HCT116 (cell line): ENCODE measurements around the gene ZSWIM4. TPM values are rescaled to one million over a fixed set of nuclear protein-coding genes. Genes with fewer than 3 reads are reported as not detected.

Experiments
- ATAC-seq: fragments of 200-7000 bp; cut with Tn5 transposase; 2 replicates; pipeline ENCODE4 v1.9.1; 2020; ENCODE audit warnings: mild to moderate bottlenecking, moderate library complexity
- BruUV-seq: library from RNA; stranded (reverse); fragments of 400-500 nt; replicated peaks from 2 replicates; lab custom pipeline; 2021; lab: Mats Ljungman, UMichigan
- CTCF ChIA-PET: fragments of 300-600 bp; sonication (Branson Sonifier 250); formaldehyde crosslinking; loops from one replicate; lab custom pipeline; 2021; ENCODE audit warnings: antibody characterized with exemption; lab: Charles Lee
- POLR2A ChIA-PET: fragments of 300-600, 350-600 bp; sonication (Branson Sonifier 250); formaldehyde crosslinking; loops from one replicate; lab custom pipeline; 2021; ENCODE audit warnings: antibody characterized with exemption; lab: Charles Lee
- RAD21 ChIA-PET, 2 experiments: fragments of 300-600 bp; sonication (Branson Sonifier 250); formaldehyde crosslinking; loops; one replicate each; lab custom pipeline; 2023; ENCODE audit warnings: low total read pairs in 2 of 2; ENCODE audit not compliant: uncharacterized antibody in 2 of 2, unreplicated experiment in 2 of 2, low non-redundant PET in 1 of 2; lab: Charles Lee
- DNase-seq: peaks from one replicate; pipeline ENCODE4 v3.0.0-alpha.2; 2010; ENCODE audit warnings: low read depth, low spot score
- H2AFZ ChIP-seq: fragments of 200-600 bp; shearing (Covaris generic), sonication (generic); 2 replicates; pipeline ENCODE4 v1.6.1; 2017; ENCODE audit warnings: low read depth, mixed run types, mixed read lengths, antibody characterized with exemption, low read length; ENCODE audit not compliant: poor library complexity, severe bottlenecking
- H3K27ac ChIP-seq: 2 replicates; pipeline ENCODE4 v1.5.1; 2012; ENCODE audit warnings: low read depth, low read length
- H3K27me3 ChIP-seq: fragments of 200-600 bp; sonication (generic); 2 replicates; pipeline ENCODE4 v1.6.1; 2016; ENCODE audit warnings: mixed run types, low read length, mixed read lengths; ENCODE audit not compliant: insufficient read depth
- H3K36me3 ChIP-seq, 2 experiments: fragments of 200-500 bp in 1 of 2; fragments of 200-600 bp in 1 of 2; sonication (Bioruptor generic) in 1 of 2; sonication (generic) in 1 of 2; 2 replicates each; pipeline versions ENCODE4 v1.5.1 to v1.6.1; 2014 to 2016; ENCODE audit warnings: low read length in 2 of 2, inconsistent platforms in 1 of 2, mixed read lengths in 1 of 2, mixed run types in 1 of 2; ENCODE audit not compliant: insufficient read depth in 2 of 2, control insufficient read depth in 1 of 2
- H3K4me1 ChIP-seq, 2 experiments: fragments of 200-600 bp in 1 of 2; sonication (generic) in 1 of 2; 2 replicates each; pipeline versions ENCODE4 v1.5.1 to v1.6.1; 2012 to 2017; ENCODE audit warnings: low read length in 2 of 2, inconsistent platforms in 1 of 2, mild to moderate bottlenecking in 1 of 2, mixed read lengths in 1 of 2, mixed run types in 1 of 2, moderate library complexity in 1 of 2; ENCODE audit not compliant: insufficient read depth in 2 of 2, control insufficient read depth in 1 of 2
- H3K4me2 ChIP-seq: fragments of 200-600 bp; sonication (generic); 2 replicates; pipeline ENCODE4 v1.6.1; 2017; ENCODE audit warnings: mixed run types, low read length, mixed read lengths
- H3K4me3 ChIP-seq, 2 experiments: fragments of 200-600 bp in 1 of 2; sonication (generic) in 1 of 2; replicated peaks in 1 of 2; 2 replicates each; pipeline ENCODE4 v1.5.1; 2011 to 2016; ENCODE audit warnings: low read length in 2 of 2, control low read depth in 1 of 2, low read depth in 1 of 2, mild to moderate bottlenecking in 1 of 2, mixed read lengths in 1 of 2, mixed run types in 1 of 2
- H3K79me2 ChIP-seq: fragments of 200-600 bp; sonication (generic); 2 replicates; pipeline ENCODE4 v1.6.1; 2017; ENCODE audit warnings: mild to moderate bottlenecking, mixed run types, low read length, moderate library complexity, mixed read lengths; ENCODE audit not compliant: insufficient read depth
- H3K9ac ChIP-seq: fragments of 200-600 bp; sonication (generic); 2 replicates; pipeline ENCODE4 v1.6.1; 2016; ENCODE audit warnings: low read length, mixed read lengths
- H3K9me2 ChIP-seq: fragments of 200-600 bp; sonication (generic), shearing (Covaris generic); 2 replicates; pipeline ENCODE4 v1.6.1; 2017; ENCODE audit warnings: mixed run types, mild to moderate bottlenecking, moderate library complexity; ENCODE audit not compliant: insufficient read depth
- H3K9me3 ChIP-seq, 2 experiments: fragments of 200-500 bp in 1 of 2; fragments of 200-600 bp in 1 of 2; sonication (Bioruptor generic) in 1 of 2; sonication (generic) in 1 of 2; 2 replicates each; pipeline ENCODE4 v1.6.1; 2014 to 2017; ENCODE audit warnings: low read length in 2 of 2, mixed read lengths in 2 of 2, inconsistent platforms in 1 of 2, low read depth in 1 of 2, mild to moderate bottlenecking in 1 of 2, mixed run types in 1 of 2, moderate library complexity in 1 of 2; ENCODE audit not compliant: control insufficient read depth in 1 of 2, insufficient read depth in 1 of 2
- H4K20me1 ChIP-seq: fragments of 200-600 bp; sonication (generic), shearing (Covaris generic); 2 replicates; pipeline ENCODE4 v1.6.1; 2017; ENCODE audit warnings: mixed run types, mild to moderate bottlenecking, moderate library complexity; ENCODE audit not compliant: insufficient read depth
- CTCF ChIP-seq, 3 experiments: fragments of 200-600 bp in 1 of 3; sonication (generic) in 1 of 3; IDR thresholded peaks in 2 of 3; conservative IDR thresholded peaks in 1 of 3; 2 replicates each; pipeline ENCODE4 v1.5.1; 2012 to 2017; ENCODE audit warnings: low read depth in 2 of 3, low read length in 2 of 3, antibody characterized with exemption in 1 of 3, borderline replicate concordance in 1 of 3, control low read depth in 1 of 3, mild to moderate bottlenecking in 1 of 3, mixed read lengths in 1 of 3, mixed run types in 1 of 3, moderate library complexity in 1 of 3; ENCODE audit not compliant: insufficient read depth in 1 of 3
- EGR1 ChIP-seq: IDR thresholded peaks from 2 replicates; pipeline ENCODE4 v1.6.1; 2012; ENCODE audit warnings: low read depth
- REST ChIP-seq: IDR thresholded peaks from 2 replicates; pipeline ENCODE4 v1.6.1; 2012; ENCODE audit warnings: low read depth
- ZBTB33 ChIP-seq: IDR thresholded peaks from 2 replicates; pipeline ENCODE4 v1.6.1; 2011; ENCODE audit warnings: mild to moderate bottlenecking, low read length, moderate library complexity; ENCODE audit not compliant: insufficient replicate concordance; ENCODE audit errors: extremely low read depth
- intact Hi-C: fragments of 100-400 bp; cut with micrococcal nuclease; formaldehyde crosslinking; loops from 2 replicates; pipeline ENCODE4 v1.10.0; 2022
- total RNA-seq: library from RNA; stranded (reverse); gene quantifications from one replicate; pipeline ENCODE4 v1.2.1, GENCODE V29; 2021; ENCODE audit not compliant: unreplicated experiment

The ZSWIM4 gene
- total RNA-seq, 1 experiment from 2014 or later: 9.8 TPM

GRCh38 chr19:13825489-13826441, 30.5 kb downstream of the ZSWIM4 start:
- ChIA-PET RAD21 (no interaction called here), POLR2A (interaction anchor here (1.3 kb wide), 1 partner anchor 11 kb away, joined by 3 read pairs; no protein-coding TSS in a partner anchor), CTCF (interaction anchor here (1.4 kb wide), 1 partner anchor 9 kb away, joined by 3 read pairs; no protein-coding TSS in a partner anchor)
- H3K79me2 ChIP-seq: no peaks in the 10 kb centered on the region
- ATAC-seq (peak; percentile 89), DNase-seq (no peak)
- peaks cover 3 to 15% of the 10 kb centered on the region in 2 experiments for H3K4me1 ChIP-seq
- H4K20me1 ChIP-seq: no peaks in the 10 kb centered on the region
- no peak overlapping the region for H3K4me2 ChIP-seq
- peak in 1 of 3 experiments; percentile 22; a peak in 2 of 6 replicates for TF ChIP-seq CTCF (IDR thresholded peaks at IDR 0.05 in 2 of 3, conservative IDR thresholded peaks at IDR 0.05 in 1 of 3; ENCODE audit: borderline replicate concordance in 1 of 3, insufficient read depth in 1 of 3, low read depth in 2 of 3, low read length in 2 of 3)
- no peak for TF ChIP-seq ZBTB33
- TF ChIP-seq REST: no peak
- TF ChIP-seq EGR1: no peak
- no peaks in the 10 kb centered on the region for H3K9me2 ChIP-seq
- H3K4me3 ChIP-seq: no peak overlapping the region
- intact Hi-C loops: no loop called here
- H3K27me3 ChIP-seq: no peaks in the 10 kb centered on the region
- BruUV-seq: no TSS peak
- no peak overlapping the region; the same call in 1 of the 2 replicates for H3K27ac ChIP-seq
- H3K9me3 ChIP-seq: no peaks in the 10 kb centered on the region
- no peak overlapping the region for H2AFZ ChIP-seq
- no peaks in the 10 kb centered on the region for H3K36me3 ChIP-seq
- H3K9ac ChIP-seq: no peak overlapping the region
